Parathyroid adenoma (tissue), 2 donors: ENCODE measurements around the gene FRMPD1.

Experiments used
- H2AFZ ChIP-seq: fragments of 300-600 bp; sonication (generic); one replicate; pipeline ENCODE4 v1.7.0; 2017; ENCODE audit warnings: antibody characterized with exemption, mild to moderate bottlenecking
- H3K27ac ChIP-seq: fragments of 300-600 bp; sonication (generic); one replicate; pipeline ENCODE4 v1.7.0; 2017
- H3K27me3 ChIP-seq: fragments of 300-600 bp; sonication (generic); one replicate; pipeline ENCODE4 v1.7.0; 2017; ENCODE audit warnings: low read length; ENCODE audit not compliant: control insufficient read depth, insufficient read depth
- H3K36me3 ChIP-seq: fragments of 300-600 bp; sonication (generic); one replicate; pipeline ENCODE4 v1.7.0; 2017; ENCODE audit warnings: low read length; ENCODE audit not compliant: control insufficient read depth, insufficient read depth
- H3K4me1 ChIP-seq: fragments of 300-600 bp; sonication (generic); one replicate; pipeline ENCODE4 v1.7.0; 2017; ENCODE audit warnings: control low read depth
- H3K4me2 ChIP-seq: fragments of 300-600 bp; sonication (generic); one replicate; pipeline ENCODE4 v1.7.0; 2017; ENCODE audit warnings: low read length
- H3K4me3 ChIP-seq: fragments of 300-600 bp; sonication (generic); one replicate; pipeline ENCODE4 v1.7.0; 2017; ENCODE audit warnings: low read depth, low read length
- H3K79me2 ChIP-seq: fragments of 300-600 bp; sonication (generic); one replicate; pipeline ENCODE4 v1.7.0; 2017; ENCODE audit warnings: control low read depth
- H3K9ac ChIP-seq: fragments of 300-600 bp; sonication (generic); one replicate; pipeline ENCODE4 v1.7.0; 2017; ENCODE audit warnings: mild to moderate bottlenecking
- H3K9me3 ChIP-seq: fragments of 300-600 bp; sonication (generic); one replicate; pipeline ENCODE4 v1.7.0; 2017; ENCODE audit warnings: low read length; ENCODE audit not compliant: control insufficient read depth
- TF ChIP-seq, protein P1 (sequence below): fragments of 300-600 bp; sonication (generic); IDR thresholded peaks from one replicate; pipeline ENCODE4 v1.7.0; 2017; ENCODE audit warnings: antibody characterized with exemption, mild to moderate bottlenecking
- donor health status: primary hyperparathyroidism.

The FRMPD1 gene

DNA sequence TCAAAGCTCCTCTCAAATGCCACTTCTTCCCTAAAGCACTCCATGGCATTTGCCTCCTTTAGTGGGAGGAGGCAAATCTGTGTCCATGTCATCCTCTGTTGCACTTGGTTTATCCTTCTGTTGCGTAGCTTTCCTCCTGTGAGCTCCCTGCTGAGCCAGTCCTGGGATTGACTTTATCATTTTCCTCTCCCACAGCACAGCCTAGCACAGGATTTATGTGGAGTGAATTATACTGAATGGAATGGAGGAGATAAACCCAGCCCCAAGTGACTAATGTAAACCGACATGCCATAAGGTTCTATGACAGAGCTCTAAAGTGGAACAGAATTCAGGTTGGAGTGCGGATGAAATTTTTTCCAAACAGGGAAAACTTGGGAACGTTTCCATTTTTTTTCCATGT, 31.9 kb upstream of the FRMPD1 start:
- Histone ChIP-seq H3K79me2 (no peaks in the 10 kb centered on the region), H3K4me3 (no peak overlapping the region), H3K36me3 (no peaks in the 10 kb centered on the region), H2AFZ (no peak overlapping the region), H3K27ac (no peak overlapping the region), H3K4me1 (no peaks in the 10 kb centered on the region), H3K27me3 (no peaks in the 10 kb centered on the region), H3K9ac (no peak overlapping the region), H3K9me3 (no peaks in the 10 kb centered on the region), H3K4me2 (no peak overlapping the region)
- TF ChIP-seq, protein P1, sequence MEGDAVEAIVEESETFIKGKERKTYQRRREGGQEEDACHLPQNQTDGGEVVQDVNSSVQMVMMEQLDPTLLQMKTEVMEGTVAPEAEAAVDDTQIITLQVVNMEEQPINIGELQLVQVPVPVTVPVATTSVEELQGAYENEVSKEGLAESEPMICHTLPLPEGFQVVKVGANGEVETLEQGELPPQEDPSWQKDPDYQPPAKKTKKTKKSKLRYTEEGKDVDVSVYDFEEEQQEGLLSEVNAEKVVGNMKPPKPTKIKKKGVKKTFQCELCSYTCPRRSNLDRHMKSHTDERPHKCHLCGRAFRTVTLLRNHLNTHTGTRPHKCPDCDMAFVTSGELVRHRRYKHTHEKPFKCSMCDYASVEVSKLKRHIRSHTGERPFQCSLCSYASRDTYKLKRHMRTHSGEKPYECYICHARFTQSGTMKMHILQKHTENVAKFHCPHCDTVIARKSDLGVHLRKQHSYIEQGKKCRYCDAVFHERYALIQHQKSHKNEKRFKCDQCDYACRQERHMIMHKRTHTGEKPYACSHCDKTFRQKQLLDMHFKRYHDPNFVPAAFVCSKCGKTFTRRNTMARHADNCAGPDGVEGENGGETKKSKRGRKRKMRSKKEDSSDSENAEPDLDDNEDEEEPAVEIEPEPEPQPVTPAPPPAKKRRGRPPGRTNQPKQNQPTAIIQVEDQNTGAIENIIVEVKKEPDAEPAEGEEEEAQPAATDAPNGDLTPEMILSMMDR: no peak

DNA sequence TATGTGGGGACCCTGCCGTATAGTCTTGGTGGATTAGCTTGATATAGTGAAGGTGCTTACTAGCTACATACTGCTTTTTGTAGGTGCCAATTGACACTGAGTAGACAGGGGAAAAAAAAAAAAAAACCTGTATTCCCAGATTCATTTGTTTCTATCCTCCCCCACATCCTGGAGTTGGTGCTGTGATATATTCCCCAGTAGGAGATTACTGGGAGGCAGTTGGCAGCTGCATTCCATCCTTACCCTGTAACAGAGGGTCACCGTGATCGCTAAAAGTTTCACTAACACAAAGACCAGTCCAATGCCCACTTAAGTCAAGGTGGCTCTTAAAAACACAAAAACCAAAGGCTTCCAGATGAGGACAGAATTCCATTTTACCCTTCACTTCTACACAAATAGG, 30.9 kb upstream of the FRMPD1 start:
- H3K4me3 ChIP-seq: no peak overlapping the region
- H3K79me2 ChIP-seq: no peaks in the 10 kb centered on the region
- no peaks in the 10 kb centered on the region for H3K9me3 ChIP-seq
- H2AFZ ChIP-seq: no peak overlapping the region
- H3K4me1 ChIP-seq: no peaks in the 10 kb centered on the region
- no peak overlapping the region for H3K4me2 ChIP-seq
- TF ChIP-seq, protein P1: no peak
- H3K27ac ChIP-seq: no peak overlapping the region
- H3K36me3 ChIP-seq: no peaks in the 10 kb centered on the region
- H3K27me3 ChIP-seq: no peaks in the 10 kb centered on the region
- no peak overlapping the region for H3K9ac ChIP-seq

DNA sequence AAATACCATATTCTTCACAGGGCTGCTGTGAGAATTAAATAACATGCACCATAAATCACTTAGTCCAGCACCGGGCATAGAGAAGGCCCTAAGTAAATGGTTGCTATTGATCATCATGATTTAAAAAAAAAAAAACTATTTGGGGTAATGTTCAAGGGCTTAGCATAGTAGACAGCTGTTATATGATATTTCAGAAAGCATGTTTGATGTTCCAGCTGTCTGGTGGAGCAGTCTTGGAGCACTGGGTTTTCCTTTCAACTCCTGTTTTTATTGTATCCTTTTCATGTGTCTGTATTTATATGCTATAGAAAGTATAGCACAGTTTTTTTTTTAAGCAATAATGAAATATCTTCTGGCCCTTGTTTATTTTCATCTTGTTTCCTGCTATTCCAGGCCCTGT, 30.4 kb upstream of the FRMPD1 start:
- H3K9me3 ChIP-seq: no peaks in the 10 kb centered on the region
- no peak overlapping the region for H3K9ac ChIP-seq
- no peaks in the 10 kb centered on the region for H3K79me2 ChIP-seq
- no peaks in the 10 kb centered on the region for H3K36me3 ChIP-seq
- TF ChIP-seq, protein P1: no peak
- H3K27ac ChIP-seq: no peak overlapping the region
- H3K4me1 ChIP-seq: no peaks in the 10 kb centered on the region
- H3K4me3 ChIP-seq: no peak overlapping the region
- H3K27me3 ChIP-seq: no peaks in the 10 kb centered on the region
- H2AFZ ChIP-seq: no peak overlapping the region
- H3K4me2 ChIP-seq: no peak overlapping the region

DNA sequence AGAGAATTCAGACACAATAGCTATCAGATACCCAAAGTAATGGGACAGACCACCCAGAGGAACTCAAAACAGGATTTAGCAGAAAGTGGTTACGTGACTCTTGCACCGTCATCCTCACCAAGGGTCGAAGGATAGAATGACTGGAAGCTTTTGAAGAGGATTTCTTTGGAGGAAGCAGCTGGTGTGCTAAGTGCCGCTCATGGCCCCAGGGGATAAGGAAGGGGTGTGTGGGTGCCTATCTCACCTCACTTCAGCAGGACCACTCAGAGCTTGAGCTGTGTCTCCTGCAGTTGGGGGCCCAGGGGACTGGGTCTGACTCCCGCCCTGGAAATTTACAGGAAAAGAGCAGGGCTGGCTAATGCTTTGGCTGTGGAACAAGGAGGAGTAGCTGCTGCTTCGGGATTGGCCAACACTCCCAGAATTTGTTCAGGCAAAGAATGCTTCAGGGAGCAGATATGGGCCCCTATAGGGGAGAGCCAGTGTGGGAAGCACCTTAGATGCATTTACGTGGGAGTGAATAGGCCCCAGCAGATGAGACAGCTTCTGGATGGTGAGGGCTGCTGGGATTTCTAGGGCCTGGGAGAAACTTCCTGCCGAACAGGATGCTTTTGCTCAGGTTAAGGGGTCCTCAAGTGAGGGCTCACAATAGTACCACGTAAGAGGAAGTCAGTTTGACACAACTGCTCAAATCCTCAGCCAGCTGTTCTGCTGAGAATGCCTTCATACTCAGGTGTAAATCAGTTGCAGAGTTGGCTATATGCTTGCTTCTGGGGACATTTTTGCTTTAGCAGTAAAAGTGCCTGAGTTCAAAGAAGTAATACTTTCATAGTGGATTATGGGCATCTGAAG, 29.3 kb upstream of the FRMPD1 start:
- Histone ChIP-seq H3K79me2 (no peaks in the 10 kb centered on the region), H3K27ac (no peak overlapping the region), H3K27me3 (no peaks in the 10 kb centered on the region), H2AFZ (peak overlapping the region; percentile 29), H3K9me3 (no peaks in the 10 kb centered on the region), H3K4me3 (no peak overlapping the region), H3K9ac (no peak overlapping the region), H3K4me1 (no peaks in the 10 kb centered on the region), H3K36me3 (no peaks in the 10 kb centered on the region), H3K4me2 (no peak overlapping the region)
- TF ChIP-seq, protein P1: no peak

DNA sequence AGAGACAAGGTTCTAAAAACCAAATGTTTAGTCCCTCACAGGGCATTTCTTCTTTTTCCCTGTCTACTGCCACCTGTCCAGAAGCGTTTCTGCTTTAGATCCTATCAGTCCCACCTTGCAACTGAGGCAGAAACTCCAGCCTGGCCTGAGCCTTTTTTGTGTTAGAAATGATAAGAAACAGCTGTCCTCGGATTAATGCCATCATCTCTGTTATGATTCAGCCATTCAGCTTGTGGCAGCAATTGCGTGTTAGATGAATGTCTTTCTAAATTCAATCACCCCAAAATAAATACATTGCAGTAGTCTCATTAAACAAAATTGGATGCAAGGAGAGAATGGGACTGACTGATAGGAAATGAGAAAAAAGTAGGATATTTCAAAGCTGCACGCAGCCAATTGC, 28.3 kb upstream of the FRMPD1 start:
- Histone ChIP-seq H2AFZ (peak overlapping the region; percentile 28), H3K36me3 (no peaks in the 10 kb centered on the region), H3K9me3 (no peaks in the 10 kb centered on the region), H3K79me2 (no peaks in the 10 kb centered on the region), H3K27ac (no peak overlapping the region), H3K27me3 (no peaks in the 10 kb centered on the region), H3K4me1 (no peaks in the 10 kb centered on the region), H3K4me2 (no peak overlapping the region), H3K9ac (no peak overlapping the region), H3K4me3 (no peak overlapping the region)
- TF ChIP-seq, protein P1: no peak
